T-helper 2 cell treated with Interferon-gamma antibody and Interleukin-4, amounts not matched to agents 100 ng/mL and 5 ng/mL, for 36 hours (primary cell): Measurements from ENCODE around the gene TMEM9. TPM values are rescaled to one million over a fixed set of nuclear protein-coding genes. Genes with fewer than 3 reads are reported as not detected.

ENCODE experiments used
- intact Hi-C: fragments of 100-400 bp; cut with micrococcal nuclease; formaldehyde crosslinking; loops from one replicate; pipeline ENCODE4 v1.15.1; 2023
- total RNA-seq: library from RNA; stranded (reverse); gene quantifications from 2 replicates; pipeline ENCODE4 v1.2.3, GENCODE V29; 2022

Gene TMEM9
- 12.2 and 16.4 TPM in 2 replicates for total RNA-seq

DNA sequence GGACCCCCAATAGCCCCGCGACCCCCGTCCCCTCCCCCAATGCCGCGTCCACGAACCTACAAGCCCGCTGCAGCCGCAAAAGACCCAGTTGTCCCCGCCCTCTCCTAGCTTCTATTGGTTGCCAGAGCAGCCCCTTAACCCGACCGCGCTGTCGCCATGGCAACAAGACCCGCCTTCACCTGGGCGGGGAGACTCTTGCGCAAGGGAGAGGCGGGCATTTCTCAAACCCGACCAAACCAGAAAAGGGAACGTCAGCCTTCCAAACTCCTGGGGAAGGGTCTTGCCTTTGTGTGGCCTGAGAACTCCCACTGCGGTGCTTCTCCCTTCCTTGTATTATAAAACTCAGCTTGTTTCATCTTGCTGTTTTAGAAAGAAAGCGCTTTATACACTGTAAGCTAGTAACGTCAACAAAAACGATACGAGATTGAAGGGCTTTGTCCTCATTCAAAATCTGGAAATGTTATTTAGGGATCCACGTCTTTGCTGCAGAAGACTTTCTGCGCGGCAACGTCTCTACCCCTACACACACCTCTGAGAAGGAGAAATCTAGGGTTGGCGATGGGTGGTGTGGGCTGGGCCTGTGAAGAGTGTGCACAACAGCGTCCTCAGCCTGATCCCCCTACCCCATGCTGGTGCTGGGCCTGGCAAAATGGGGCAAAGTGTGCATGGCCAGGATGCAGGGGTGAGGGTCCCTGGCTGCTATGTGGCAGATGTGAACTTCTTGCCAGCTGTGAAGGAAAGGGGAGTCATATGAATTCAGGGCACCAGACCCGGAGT, at the start of gene TMEM9:
TSS of gene TMEM9 (minus strand) at position 86 of the 777 bp plus-strand sequence. CDS start 551 bp downstream, outside the sequence.
- intact Hi-C loops = loop anchor here (1.0 to 2.0 kb wide), 5 partner anchors 16 to 534 kb away; partner anchors contain the start of genes KIF14 and KIF21B

GRCh38 chr1:201198598-201198997, 44.3 kb upstream of the TMEM9 start:
- intact Hi-C loops = no loop called here

DNA sequence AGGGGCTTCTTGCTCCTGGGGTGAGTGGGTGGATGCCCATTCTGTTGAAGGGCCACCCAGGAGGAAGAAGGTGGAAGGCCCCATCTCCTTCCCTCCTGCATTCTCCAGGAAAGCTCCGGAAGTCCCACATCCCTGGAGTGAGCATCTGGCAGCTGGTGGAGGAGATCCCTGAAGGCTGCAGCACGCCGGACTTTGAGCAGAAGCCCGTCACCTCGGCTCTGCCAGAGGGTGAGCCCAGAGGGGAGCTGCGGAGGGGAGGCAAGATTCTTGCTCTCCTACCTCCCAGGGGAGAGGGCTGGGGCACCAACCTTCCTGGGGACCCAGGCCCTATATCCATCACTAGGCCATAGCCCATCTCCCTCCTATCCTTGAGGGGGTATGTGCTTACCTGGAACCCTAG, 39.8 kb upstream of the TMEM9 start:
- intact Hi-C loops = no loop called here

DNA sequence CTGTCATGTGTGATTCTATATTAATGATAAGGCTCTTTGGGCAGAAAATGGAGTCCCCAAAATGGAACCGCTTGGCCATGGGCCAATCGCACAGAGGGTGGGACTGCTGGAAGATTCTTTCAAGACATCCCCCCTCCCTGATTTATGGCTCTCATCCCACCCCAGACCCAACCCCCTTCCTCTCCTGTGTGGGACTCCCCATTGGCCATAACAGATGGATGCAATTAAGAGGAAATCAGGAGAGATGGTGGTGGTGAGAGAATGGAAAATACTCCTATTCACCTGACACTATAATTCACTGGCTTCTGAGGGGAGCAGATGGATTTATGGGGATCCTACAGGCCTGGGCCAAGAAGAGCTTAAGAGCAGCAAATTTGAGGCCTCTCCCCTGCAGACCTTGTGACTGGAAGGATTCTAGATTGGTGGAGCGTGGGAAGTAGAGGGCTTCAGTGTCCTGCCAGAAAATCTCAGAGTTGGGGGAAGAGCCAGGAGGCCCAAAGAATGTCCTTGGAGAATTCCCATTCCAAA, 38.1 kb upstream of the TMEM9 start:
- intact Hi-C loops = no loop called here

DNA sequence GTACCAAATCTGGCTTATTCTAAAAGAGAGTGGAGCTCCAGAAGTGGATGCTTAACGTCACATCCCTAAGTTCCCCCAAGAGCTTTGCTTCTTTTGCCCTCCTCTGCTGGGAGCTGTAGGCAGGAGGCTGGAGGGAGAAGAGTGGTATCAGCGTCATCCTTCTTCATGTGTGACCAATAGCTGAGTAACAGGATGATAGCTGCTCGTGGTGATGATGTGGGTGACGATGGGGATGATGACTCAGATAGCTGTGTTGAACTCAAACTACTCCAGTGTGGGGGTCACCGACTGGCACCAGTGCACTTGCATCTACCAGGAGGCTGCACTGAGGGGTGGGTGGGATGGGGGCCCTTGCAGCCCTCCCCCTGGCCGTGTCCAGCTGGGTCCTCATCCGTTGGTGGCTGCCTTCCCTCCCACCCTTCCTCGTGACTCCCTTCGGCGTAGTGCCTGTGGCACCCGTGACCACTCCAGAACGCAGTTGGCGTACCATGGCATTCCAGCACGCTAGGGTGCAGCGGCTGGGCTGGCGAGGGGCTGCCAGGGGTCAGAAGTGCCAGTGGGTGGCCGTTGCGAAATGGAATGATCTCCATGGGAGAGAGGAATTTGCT, 37.5 kb upstream of the TMEM9 start:
- intact Hi-C loops = no loop called here

DNA sequence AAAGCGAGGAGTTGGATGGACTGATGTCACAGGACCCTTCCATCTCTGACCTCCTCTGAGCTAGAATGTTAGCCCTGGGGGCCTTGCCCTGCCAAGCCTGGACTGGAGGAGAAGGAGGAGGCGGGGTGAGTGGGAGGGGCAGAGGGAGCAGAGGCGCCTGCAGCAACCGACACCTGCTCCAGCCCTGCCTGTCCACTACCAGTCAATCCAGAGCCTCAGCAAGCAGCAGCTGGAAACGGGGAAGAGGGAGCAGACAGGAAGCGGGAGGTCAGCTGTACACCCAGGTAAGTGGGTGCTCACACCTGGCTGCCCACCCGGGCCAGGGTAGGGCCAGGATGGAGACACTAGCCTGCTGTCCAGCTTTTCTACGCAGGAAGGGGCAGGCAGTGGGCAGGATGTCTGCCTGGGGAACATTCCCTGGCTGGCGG, 36.4 kb upstream of the TMEM9 start, which contains the start of gene IGFN1:
TSS of gene IGFN1 (plus strand) at position 201 of the 428 bp plus-strand sequence. CDS start 2,470 bp downstream, outside the sequence.
- intact Hi-C loops = no loop called here

DNA sequence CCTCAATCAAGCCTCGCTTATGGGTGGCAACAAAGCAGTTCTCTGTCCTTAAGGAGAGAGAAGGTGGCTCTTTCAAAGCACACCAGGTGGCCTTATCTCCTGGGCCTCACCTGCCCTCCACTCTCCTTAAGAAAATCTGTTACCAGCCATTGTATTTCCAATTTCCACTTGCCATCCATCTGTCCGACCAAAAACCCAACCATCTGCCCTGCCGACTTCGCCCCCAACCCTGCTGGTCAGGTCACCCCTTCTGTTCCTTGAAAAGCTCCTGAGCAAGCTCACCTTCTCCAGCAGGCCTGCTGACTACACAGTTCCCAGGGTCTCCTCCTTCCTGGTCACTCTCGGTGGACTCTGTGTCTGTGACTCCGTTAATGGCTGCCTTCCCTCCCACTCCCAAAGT, 35.7 kb upstream of the TMEM9 start:
- intact Hi-C loops = no loop called here

- intact Hi-C loops = no loop called here
Measured at GRCh38 chr1:201189085-201189484, 34.8 kb upstream of the TMEM9 start.

GRCh38 chr1:201186192-201186591, 31.9 kb upstream of the TMEM9 start:
- intact Hi-C loops = no loop called here

DNA sequence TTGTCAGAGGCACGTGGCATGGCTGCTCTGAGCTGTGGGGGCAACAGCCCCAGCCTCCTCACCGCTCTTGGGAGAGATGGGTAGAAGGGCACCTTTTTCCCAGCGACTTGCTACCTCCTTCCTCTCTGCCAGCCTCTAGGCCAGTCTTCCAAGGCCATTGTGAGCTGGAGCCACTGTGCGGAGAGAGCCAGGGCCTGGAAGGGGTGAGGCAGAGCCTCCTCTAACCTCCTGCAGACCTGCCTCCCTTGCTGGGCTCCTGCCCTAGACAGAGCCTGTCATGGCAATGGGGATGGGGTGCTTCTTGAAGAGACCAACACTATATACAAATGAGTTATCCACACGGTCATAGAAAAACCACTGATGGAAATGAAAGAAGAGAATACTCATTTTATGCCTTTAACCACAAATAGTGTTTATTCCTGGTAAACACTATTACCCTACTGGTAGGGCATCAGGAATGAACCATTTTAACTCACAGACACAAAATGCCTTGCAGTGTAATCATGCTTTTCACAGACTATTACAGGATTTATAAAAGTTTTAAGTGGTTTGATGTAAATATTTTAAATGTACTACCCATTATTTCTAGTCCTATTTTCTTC, 31.4 kb upstream of the TMEM9 start:
- intact Hi-C loops = no loop called here

DNA sequence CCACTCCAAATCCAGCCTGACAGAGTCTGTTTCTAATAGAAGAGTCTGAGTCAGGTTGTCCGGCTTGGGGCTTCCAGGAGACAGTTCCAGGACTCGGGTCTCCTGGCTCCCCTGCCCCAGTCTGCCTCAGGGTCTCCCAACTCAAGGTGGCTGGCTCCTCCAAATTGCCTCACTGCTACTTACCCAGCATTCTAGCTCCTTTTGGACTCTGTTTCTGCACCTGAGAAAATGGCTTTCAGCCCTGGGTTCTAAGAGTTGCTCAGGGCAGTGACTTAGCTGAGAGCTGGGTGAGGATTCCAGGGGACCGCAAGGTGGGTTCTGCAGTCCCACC, 30.8 kb upstream of the TMEM9 start:
- intact Hi-C loops = no loop called here

- intact Hi-C loops = no loop called here
Measured at GRCh38 chr1:201184307-201185122, 30.2 kb upstream of the TMEM9 start.

DNA sequence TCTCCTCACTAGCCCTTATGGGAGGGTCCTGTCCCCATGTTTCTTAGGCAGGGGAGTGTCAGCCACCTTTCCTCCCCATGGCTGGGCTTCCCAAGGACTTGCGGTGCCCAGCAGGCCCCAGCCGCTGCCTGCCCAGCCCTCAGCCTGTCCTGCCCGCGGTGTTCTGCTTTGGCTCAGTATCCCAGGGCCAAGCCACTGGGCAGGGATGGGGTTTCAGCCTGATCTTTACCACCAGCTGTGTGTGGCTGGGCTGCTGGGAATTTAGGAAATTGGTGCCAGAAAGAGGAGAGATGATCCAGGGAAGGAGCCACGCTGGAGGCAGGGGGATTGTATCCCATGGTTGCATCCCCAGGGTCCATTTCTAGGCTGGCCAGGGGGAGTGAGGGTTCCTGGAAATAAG, 29.5 kb upstream of the TMEM9 start:
- intact Hi-C loops = no loop called here

DNA sequence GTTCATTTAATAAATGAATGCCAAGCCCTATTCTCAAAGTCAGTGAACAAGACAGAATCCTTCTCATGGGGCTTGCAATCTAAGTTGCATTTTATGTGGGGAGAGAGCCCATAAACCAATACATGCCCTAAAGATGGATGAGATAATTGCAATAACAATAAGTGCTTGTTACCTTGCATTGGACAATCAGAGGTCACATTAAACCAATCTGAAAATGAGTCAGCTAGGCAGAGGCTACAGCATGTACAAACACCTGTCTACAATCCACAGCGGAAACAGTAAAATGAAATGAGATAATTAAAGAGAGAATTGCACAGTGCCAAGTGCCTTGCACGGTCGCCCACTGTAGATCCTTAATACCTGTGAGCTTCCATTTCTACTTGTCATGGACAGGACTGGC, 28.9 kb upstream of the TMEM9 start:
- intact Hi-C loops = no loop called here

- intact Hi-C loops = no loop called here
Measured at GRCh38 chr1:201181726-201182125, 27.5 kb upstream of the TMEM9 start.

DNA sequence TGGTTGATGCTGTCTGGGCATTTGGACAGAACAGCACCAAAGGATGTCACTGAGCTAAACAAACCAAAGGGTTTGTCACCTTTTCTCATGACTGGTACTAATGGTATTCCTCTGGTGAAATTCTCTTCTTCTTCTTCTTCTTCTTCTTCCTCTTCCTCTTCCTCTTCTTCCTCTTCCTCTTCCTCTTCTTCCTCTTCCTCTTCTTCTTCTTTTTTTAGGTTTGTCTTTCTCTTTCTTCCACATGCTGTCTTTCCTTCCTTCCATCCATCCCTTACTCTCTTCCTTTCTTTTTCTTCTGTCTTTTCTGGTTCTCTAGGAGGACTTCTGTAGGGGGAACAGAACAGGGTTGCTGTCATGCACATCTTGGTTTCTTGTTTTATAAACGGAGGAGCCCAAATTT, 27.0 kb upstream of the TMEM9 start:
- intact Hi-C loops = no loop called here

DNA sequence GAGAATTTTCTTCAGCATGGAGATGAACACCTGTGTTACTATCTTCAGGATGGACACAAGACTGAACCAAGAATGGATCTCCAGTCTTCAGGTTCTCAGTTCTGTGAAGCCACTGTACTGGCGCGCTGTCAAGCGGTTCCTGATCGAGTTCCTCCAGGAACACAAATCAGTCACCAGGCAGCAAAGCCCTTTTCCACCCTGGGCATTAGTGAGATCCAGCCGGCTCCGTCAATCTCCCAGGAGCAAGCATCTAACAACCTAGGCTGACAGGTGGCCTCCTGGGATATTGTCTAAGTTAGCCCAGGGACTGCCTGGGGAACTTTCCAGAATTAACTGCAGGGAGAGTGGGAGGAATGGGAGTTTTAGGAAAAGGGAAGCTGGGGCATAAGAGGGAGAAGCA, 26.6 kb upstream of the TMEM9 start:
- intact Hi-C loops = no loop called here

GRCh38 chr1:201180141-201180540, 25.9 kb upstream of the TMEM9 start:
- intact Hi-C loops = no loop called here

DNA sequence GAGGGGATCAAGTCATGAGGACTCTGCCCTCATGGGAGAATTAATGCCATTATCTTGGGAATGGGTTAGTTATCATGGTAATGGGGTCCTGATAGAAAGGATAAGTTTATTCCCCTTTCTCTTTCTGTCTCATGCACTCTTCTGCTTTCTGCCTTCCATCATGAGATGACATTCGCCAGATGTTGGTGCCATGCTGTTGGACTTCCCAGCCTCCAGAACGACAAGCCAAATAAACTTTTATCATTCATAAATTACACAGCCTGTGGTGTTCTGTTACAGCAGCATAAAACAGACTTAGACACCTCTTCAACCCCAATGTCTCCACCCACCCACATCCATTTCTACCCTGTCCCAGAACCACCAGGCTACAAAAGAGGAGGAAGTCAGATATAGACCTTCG, 24.4 kb upstream of the TMEM9 start:
- intact Hi-C loops = no loop called here

GRCh38 chr1:201176940-201177339, 22.7 kb upstream of the TMEM9 start:
- intact Hi-C loops = no loop called here

GRCh38 chr1:201175820-201176500, 21.7 kb upstream of the TMEM9 start:
- intact Hi-C loops = no loop called here
